GM13976 (cell line): Measurements from ENCODE around the gene HOXD11.

Experiments used
- DNase-seq: peaks from one replicate; pipeline ENCODE4 v3.0.0; 2012; ENCODE audit warnings: low spot score
- in situ Hi-C: fragments of 300-500 bp; cut with MboI; formaldehyde crosslinking; loops from one replicate; pipeline ENCODE4 v1.12.0; 2022; ENCODE audit warnings: low sequenced_read_pairs, mixed read lengths, inconsistent platforms; ENCODE audit not compliant: unreplicated experiment
- TF ChIP-seq, protein P1 (sequence below): IDR thresholded peaks from 2 replicates; pipeline ENCODE4 v1.5.1; 2012; ENCODE audit warnings: borderline replicate concordance, mild to moderate bottlenecking; ENCODE audit not compliant: insufficient read depth; ENCODE audit errors: extremely low read depth, missing control alignments, control extremely low read depth

HOXD11 gene

GRCh38 chr2:176089843-176090395 lies 17.2 kb upstream of the HOXD11 start:
- TF ChIP-seq, protein P1, sequence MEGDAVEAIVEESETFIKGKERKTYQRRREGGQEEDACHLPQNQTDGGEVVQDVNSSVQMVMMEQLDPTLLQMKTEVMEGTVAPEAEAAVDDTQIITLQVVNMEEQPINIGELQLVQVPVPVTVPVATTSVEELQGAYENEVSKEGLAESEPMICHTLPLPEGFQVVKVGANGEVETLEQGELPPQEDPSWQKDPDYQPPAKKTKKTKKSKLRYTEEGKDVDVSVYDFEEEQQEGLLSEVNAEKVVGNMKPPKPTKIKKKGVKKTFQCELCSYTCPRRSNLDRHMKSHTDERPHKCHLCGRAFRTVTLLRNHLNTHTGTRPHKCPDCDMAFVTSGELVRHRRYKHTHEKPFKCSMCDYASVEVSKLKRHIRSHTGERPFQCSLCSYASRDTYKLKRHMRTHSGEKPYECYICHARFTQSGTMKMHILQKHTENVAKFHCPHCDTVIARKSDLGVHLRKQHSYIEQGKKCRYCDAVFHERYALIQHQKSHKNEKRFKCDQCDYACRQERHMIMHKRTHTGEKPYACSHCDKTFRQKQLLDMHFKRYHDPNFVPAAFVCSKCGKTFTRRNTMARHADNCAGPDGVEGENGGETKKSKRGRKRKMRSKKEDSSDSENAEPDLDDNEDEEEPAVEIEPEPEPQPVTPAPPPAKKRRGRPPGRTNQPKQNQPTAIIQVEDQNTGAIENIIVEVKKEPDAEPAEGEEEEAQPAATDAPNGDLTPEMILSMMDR: no peak
- in situ Hi-C loops: loop anchor here (25.0 kb wide), 1 partner anchor 728 kb away; no protein-coding TSS in a partner anchor
- DNase-seq: no peak

GRCh38 chr2:176090862-176091261 lies 16.2 kb upstream of the HOXD11 start:
- in situ Hi-C loops: loop anchor here (25.0 kb wide), 1 partner anchor 729 kb away; no protein-coding TSS in a partner anchor
- TF ChIP-seq, protein P1: no peak
- no peak for DNase-seq

DNA sequence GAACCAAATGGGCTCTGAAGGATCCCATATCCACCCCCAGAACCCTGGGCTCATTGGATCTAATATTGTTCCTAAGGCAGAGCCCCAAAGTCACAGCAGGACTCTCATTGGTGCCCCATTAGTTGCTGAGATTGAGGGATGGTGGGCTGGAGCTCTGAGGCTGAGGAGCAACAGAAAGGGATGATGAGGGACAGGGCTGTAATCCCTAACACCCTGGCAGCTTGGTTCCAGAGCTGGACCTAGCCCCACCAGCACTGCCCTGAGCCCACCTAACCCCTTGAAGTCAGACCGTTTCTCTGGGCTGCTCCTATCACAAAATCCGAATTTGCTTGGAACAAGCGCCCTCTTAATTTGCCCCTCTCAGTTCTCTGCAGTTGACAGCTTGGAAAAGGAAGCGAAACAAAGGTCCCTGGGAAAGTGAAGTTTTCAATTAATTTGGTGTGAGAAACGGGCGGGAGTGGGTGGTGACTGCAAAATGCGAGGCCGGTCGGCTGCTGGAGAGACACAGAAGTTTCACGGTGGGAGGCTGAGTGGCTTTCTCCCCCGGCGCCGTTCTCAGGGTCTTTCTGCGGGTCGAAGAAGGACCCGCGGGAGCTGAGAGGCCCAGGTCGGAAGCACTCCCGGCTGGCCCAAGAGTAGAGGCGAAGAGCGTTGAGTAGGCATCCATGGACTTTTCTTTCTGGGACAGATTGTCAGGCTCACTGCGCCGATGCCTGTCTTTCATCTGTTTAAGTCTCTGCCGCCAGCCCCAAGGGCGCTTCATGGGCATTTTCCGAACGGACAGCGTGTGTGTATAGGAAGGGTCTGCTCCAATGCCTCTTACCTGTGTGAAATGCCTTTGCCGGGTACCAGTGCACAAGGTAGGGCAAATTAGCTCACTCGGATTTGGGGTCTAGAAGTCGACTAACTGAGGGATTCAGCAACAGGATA lies 15.5 kb upstream of the HOXD11 start:
- in situ Hi-C loops: loop anchor here (25.0 kb wide), 1 partner anchor 729 kb away; no protein-coding TSS in a partner anchor
- DNase-seq: no peak
- TF ChIP-seq, protein P1: no peak

- TF ChIP-seq, protein P1: no peak
- in situ Hi-C loops: loop anchor here (25.0 kb wide), 1 partner anchor 730 kb away; no protein-coding TSS in a partner anchor
- no peak for DNase-seq
Measured at GRCh38 chr2:176092270-176093144, 14.6 kb upstream of the HOXD11 start, which contains the start of gene HOXD13. TSS of gene HOXD13 (plus strand) at chr2:176092721. CDS start at chr2:176092891, 170 bp downstream.

DNA sequence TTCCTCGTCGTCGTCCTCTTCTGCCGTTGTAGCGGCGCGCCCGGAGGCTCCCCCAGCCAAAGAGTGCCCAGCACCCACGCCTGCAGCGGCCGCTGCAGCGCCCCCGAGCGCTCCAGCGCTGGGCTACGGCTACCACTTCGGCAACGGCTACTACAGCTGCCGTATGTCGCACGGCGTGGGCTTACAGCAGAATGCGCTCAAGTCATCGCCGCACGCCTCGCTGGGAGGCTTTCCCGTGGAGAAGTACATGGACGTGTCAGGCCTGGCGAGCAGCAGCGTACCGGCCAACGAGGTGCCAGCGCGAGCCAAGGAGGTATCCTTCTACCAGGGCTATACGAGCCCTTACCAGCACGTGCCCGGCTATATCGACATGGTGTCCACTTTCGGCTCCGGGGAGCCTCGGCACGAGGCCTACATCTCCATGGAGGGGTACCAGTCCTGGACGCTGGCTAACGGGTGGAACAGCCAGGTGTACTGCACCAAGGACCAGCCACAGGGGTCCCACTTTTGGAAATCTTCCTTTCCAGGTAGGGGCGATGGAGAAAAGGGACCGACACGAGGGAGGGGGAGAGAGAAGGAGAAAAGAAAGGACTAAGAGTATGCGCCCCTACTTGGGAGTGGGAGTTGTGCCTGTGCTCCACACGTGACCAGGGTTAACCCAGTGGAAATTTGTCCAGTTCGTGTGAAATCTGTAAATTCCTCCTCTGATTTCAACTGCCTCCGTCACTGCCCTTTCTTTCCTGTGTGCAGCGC lies 13.8 kb upstream of the HOXD11 start:
- in situ Hi-C loops: loop anchor here (25.0 kb wide), 1 partner anchor 731 kb away; no protein-coding TSS in a partner anchor
- TF ChIP-seq, protein P1: no peak
- DNase-seq: no peak
